HG03159 (cell line): Measurements from ENCODE around the gene PRND.
A peak's percentile ranks its signal among the peaks of the same experiment; 100 is the strongest.
"Not testable (repeated sequence)": the region's sequence is repeated elsewhere in the genome, so short reads cannot be mapped to it uniquely, and the experiment has no call there.

Source experiments
- ATAC-seq: cut with Tn5 transposase; IDR thresholded peaks from one replicate; pipeline ENCODE4 v1.9.1; 2021; ENCODE audit warnings: mild to moderate bottlenecking, moderate library complexity; ENCODE audit not compliant: unreplicated experiment

Gene PRND

DNA sequence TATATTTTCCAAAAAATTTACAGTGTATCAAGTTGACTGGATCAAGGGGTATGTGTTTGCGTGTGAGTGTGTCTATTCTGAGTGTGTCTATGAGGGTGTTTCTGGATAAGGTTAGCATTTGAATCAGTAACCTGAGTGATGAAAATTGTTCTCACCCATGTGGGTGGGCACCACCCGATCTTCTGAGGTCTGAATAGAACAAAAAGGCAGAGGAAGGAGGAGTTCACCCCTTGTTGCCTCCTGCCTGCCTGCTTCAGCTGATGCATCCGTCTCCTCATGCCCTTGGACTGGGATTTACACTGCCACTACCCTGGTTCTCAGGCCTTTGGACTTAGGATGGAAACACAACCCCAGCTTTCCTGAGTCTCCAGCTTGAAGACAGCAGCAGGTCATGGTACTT is 13.7 kb upstream of the PRND start:
- no peak for ATAC-seq

DNA sequence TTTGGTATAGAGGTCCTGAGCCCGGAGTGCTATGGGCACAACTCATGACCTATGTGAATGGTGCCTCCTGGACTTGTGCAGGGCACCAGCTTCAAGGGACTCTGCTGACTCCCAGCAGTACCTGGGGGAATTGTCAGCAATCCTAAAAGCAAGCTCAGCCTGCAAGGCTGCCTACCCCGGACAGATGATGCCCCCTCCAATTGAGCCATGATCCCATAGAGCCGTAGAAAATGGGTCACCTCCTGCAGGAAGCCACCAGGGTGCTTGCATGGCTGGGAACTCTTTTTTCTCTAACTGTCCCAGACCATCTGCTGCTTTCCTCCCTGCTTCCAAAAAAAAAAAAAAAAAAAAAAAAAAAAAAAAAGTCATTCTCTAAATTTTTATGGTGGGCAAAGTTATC is 12.9 kb upstream of the PRND start:
- ATAC-seq = no peak

DNA sequence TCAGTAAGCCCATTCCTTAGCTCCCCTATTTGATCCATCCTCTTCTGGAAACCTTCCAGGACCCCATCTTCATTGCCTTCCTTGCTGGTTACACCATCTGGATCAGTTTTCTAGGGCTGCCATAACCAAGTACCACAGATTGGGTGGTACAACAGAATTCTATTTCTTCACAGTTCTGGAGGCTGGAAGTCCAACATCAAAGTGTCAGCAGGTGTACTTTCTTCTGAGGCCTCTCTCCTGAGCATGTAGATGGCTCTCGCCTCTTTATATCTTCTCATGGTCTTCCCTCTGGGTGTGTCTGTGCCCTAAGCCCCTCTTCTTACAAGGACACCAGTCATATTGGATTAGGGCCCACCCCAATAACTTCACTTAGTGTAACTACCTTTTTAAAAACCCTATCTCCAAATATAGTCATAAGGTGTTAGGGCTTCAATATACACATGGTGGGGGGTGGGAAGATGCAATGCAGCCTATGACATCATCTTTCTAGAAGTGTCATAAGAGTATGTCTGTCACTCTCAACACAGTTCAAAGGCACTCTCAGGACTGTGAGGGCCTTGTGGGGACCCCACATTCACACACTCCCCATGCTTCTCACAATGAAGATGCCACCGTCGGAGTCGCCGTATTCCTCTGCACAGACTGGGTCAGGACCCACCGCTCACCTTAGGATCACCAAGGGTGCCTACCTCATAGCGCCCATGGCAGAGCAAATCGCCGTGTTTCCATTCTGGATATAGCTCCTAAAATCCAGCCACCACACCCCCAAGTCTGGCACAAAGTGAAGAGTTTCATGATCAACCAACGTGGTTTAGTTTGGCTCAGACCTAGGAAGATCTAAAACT is 12.2 kb upstream of the PRND start:
- ATAC-seq = no peak

DNA sequence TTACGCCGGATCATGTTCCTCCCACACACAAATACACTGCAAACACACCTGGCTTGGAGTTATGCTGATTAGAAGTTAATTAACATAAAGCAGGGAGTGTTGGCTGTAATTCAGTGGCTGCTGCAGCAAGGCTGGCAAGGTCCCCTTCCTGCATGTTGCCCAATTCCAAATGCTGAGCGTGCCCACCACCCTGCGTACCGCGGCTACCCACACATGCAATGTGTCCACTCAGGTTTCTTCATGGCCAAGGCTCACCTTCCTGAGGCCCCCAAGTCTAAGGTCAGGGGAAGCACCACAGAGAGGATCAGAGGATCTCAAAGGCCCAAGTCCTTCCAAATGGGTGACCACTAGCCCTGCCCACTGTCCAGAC is 11.6 kb upstream of the PRND start:
- ATAC-seq = no peak

GRCh38 chr20:4711511-4711910 is 10.2 kb upstream of the PRND start:
- no peak for ATAC-seq

DNA sequence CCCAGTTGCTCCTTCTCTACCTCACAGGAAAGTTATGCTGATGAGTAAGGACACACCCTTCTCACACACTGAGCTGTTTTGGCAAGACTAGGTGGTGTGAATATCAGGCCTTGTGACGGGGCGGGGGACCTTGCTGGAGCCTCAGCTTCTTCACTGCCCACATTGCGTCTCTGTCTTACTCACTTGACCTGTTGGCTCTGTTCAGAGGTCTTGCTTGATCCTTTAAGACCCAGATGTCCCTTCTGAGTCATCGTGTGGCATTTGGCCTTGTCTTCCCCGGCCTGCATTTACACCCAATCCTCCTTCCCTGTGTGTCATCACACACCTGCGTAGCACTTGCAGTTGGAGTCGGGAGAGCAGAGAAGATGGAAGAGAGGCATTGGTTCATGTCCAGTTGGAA is 8.3 kb upstream of the PRND start:
- ATAC-seq = no peak

GRCh38 chr20:4714818-4715217 is 6.9 kb upstream of the PRND start:
- no peak for ATAC-seq

DNA sequence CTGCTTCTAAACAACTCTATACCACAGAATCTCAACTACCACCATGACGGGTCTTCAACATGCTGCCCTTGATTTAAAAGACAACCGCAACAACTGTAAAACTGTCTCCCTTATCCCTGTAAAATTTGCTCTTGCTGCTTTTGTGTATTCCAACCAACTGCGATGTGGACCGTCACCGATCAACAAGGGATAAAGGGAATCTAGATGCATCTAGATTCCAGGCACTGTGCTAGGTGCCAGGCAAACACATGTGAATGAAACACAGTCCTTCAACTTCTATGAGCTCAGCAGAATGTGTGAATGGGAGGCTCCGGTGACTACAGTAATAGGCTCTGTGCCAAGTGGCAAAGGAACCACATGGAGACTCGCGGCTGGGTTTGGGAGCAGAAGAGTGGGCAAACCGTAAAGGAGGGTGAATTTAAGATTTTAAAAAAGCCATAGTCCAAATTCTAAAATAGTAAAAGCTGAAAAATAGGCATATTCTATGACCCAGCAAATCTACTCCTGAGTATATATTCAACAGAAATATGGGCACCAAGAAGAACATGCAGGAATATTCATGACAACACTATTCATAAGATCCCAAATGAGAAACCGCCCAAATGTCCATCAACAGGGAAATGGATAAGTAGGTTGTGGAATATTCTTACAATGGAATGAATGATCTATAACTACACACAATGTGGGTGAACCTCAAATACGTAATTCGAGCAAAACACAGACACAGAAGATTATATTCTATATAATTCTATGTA is 3.7 kb upstream of the PRND start:
- no peak for ATAC-seq

DNA sequence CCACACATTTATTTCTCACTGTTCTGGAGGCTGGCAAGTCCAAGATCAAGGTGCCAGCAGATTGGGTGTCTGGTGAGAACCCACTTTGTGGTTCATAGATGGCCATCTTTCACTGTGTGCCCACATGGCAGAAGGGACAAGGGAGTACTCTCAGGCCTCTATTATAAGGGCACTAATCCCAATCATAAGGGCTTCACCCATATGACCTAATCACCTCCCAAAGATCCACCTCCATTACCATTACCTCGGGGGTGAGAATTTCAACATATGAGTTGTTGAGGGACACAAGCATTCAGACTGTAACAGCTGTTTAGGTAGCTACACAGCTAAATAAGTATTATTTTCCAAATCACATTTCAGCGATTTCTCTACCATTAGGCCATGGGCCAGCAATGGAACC is 2.5 kb upstream of the PRND start:
- no peak for ATAC-seq

- peak; percentile 91 for ATAC-seq
These were observed 1.4 kb upstream of the PRND start for GRCh38 chr20:4720041-4720976.

- no peak for ATAC-seq
These were observed 746 bp upstream of the PRND start for GRCh38 chr20:4720977-4721349.

DNA sequence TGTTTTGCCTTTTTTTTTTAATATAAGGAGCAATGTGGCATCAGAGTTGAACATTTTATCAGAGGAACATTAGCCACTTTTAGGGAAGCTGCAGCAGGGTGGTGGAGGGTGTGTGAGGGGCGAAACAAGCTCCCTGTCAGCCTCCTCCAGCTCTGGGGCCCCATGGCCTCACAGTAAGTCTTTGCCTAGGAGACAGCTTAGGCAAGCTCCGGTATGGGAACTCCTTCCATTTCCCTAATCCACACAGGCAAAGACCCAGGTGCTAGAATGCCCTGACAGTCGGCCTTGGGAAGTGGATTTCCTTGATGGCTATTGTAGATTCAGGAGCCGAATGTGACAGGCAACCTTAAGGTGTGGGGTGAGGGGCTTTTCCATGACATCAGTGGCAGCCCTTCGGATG is 862 bp downstream of the PRND start:
- no peak for ATAC-seq

DNA sequence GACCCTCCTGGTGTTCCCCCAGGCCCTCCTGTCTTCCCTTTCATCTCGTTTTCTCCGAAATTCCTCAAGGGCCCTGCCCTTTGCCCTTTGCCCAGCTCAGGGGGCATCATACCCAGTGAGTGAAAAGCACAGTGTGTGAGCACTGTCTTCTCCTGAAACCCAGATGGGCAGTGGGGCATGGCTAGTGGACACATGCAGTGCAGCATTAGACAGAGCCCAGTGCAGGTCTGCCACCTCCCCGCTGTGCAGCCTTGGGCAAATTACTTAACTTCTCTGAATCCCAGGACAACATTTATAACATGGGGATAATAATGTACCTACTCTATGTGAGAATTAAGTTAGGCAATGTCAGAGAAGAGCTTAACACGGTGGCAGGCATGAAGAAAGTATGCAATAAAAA is 1.3 kb downstream of the PRND start:
- ATAC-seq = no peak

DNA sequence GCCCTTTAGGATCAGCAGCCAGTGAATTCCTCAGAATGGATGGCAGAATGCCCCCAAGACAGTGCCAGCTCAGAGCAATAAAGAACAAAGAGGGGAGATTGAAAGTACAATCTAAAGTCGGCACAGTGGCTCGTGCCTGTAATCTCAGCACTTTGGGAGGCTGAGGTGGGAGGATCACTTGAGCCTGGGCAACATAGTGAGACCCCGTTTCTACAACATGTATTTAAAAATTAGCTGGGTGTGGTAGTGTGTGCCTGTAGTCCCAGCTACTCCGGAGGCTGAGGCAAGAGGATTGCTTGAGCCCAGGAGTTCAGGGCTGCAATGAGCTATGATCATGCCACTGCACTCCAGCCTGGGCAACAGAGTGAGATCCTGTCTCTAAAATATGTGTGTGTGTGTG is 1.8 kb downstream of the PRND start:
- not testable (repeated sequence) for ATAC-seq

DNA sequence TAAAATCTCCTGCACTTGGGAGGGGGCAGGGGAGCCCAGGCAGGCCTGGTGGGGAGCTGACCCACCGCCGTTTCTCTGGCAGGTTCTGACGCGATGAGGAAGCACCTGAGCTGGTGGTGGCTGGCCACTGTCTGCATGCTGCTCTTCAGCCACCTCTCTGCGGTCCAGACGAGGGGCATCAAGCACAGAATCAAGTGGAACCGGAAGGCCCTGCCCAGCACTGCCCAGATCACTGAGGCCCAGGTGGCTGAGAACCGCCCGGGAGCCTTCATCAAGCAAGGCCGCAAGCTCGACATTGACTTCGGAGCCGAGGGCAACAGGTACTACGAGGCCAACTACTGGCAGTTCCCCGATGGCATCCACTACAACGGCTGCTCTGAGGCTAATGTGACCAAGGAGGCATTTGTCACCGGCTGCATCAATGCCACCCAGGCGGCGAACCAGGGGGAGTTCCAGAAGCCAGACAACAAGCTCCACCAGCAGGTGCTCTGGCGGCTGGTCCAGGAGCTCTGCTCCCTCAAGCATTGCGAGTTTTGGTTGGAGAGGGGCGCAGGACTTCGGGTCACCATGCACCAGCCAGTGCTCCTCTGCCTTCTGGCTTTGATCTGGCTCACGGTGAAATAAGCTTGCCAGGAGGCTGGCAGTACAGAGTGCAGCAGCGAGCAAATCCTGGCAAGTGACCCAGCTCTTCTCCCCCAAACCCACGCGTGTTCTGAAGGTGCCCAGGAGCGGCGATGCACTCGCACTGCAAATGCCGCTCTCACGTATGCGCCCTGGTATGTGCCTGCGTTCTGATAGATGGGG is 3.0 kb downstream of the PRND start:
- ATAC-seq = no peak

DNA sequence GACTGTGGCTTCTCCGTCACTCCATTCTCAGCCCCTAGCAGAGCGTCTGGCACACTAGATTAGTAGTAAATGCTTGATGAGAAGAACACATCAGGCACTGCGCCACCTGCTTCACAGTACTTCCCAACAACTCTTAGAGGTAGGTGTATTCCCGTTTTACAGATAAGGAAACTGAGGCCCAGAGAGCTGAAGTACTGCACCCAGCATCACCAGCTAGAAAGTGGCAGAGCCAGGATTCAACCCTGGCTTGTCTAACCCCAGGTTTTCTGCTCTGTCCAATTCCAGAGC is 3.5 kb downstream of the PRND start:
- ATAC-seq = no peak

DNA sequence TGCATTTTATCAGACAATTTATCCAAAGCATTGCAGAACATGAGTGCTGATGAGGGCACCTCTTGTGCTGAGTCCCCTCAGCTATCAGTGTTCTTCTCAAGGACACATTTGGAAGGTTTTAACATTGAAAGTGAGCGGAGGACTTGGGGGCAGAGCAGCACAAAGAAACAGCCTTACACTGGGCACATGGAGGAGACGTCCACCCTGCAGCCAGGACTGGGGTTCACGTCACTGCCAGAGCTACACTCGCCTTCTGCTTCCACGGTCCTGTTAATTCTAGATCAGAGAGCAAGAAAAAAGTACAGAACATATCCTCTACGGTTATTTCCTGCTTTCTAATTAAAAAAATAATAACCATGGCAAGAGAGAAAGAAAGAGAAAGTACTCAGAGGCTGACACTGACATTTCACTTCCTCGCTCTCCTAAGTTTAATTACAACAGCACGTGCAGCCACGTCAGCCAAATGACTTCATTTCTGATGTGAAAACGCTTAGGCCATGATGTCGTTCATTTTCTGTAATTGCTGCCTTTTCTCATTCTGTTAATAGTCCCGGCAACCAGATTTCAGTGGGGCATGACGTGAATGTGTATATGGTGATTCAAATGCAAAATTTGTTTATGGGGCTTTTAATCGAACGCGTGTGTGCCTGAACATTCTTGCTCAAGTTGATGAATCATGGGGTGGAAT is 5.1 kb downstream of the PRND start:
- ATAC-seq = peak; percentile 79

- no peak for ATAC-seq
These were observed 6.5 kb downstream of the PRND start for GRCh38 chr20:4728120-4728760.

GRCh38 chr20:4729265-4729664 is 7.6 kb downstream of the PRND start:
- ATAC-seq = no peak

DNA sequence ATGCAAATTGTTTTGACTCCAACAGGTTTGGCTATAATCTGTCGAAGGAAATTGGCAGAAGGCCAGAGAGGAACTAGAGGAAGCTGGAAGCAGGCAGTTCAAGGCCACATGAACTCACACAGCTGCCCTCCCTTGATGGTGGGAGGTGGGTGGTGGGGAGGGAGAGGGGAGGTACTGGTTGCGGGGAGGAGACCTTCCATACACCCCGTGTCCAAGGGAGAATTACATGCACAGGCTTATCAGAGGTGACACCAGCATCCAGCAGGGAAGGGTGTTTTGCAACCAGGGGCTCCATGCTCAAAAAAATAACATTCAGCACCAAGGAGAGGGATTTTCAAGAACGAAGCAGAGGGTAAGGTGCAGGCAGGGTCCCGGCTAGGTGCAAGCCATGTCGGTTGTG is 9.1 kb downstream of the PRND start:
- no peak for ATAC-seq
